PC-3 (cell line): ENCODE results near the gene PARP15. TPM values are rescaled to one million over a fixed set of nuclear protein-coding genes. Genes with fewer than 3 reads are reported as not detected.

Experiments used
- ATAC-seq: fragments of 200-7000 bp; cut with Tn5 transposase; 2 replicates; pipeline ENCODE4 v1.9.1; 2020; ENCODE audit warnings: mild to moderate bottlenecking, moderate library complexity
- BruUV-seq: library from RNA; stranded (reverse); fragments of 400-500 nt; replicated peaks from 2 replicates; lab custom pipeline; 2021; lab: Mats Ljungman, UMichigan
- CTCF ChIA-PET: fragments of 300-600 bp; sonication (Branson Sonifier 250); formaldehyde crosslinking; loops from one replicate; lab custom pipeline; 2022; ENCODE audit warnings: antibody characterized with exemption; lab: Charles Lee
- POLR2A ChIA-PET: fragments of 300-600 bp; sonication (Branson Sonifier 250); formaldehyde crosslinking; loops from one replicate; lab custom pipeline; 2022; ENCODE audit warnings: antibody characterized with exemption; ENCODE audit not compliant: unreplicated experiment; lab: Charles Lee
- DNase-seq: peaks from one replicate; pipeline ENCODE4 v3.0.0-alpha.2; 2015
- H2AFZ ChIP-seq: fragments of 300-600 bp; sonication (generic); 2 replicates; pipeline ENCODE4 v1.6.0; 2016; ENCODE audit warnings: antibody characterized with exemption, low read length
- H3F3A ChIP-seq: fragments of 300-600 bp; sonication (generic); one replicate; pipeline ENCODE4 v1.6.0; 2017; ENCODE audit warnings: antibody characterized with exemption, low read length, control low read depth, mild to moderate bottlenecking; ENCODE audit not compliant: unreplicated experiment
- H3K27ac ChIP-seq: fragments of 300-600 bp; sonication (generic); 2 replicates; pipeline ENCODE4 v1.5.1; 2016; ENCODE audit warnings: mild to moderate bottlenecking, low read length
- H3K27me3 ChIP-seq: fragments of 300-600 bp; sonication (generic); 2 replicates; pipeline ENCODE4 v1.6.1; 2016; ENCODE audit warnings: low read length, mixed read lengths
- H3K36me3 ChIP-seq: fragments of 300-600 bp; sonication (generic); 2 replicates; pipeline ENCODE4 v1.6.1; 2016; ENCODE audit warnings: low read depth, mixed run types, low read length, mixed read lengths
- H3K4me1 ChIP-seq: fragments of 300-600 bp; sonication (generic); 2 replicates; pipeline ENCODE4 v1.5.1; 2016; ENCODE audit warnings: low read length; ENCODE audit not compliant: insufficient read depth
- H3K4me2 ChIP-seq: fragments of 300-600 bp; sonication (generic); 2 replicates; pipeline ENCODE4 v1.6.0; 2016; ENCODE audit warnings: low read length
- H3K4me3 ChIP-seq: fragments of 300-600 bp; sonication (generic); 2 replicates; pipeline ENCODE4 v1.5.1; 2016; ENCODE audit warnings: mild to moderate bottlenecking, low read length, mixed read lengths
- H3K79me2 ChIP-seq: fragments of 300-600 bp; sonication (generic); 2 replicates; pipeline ENCODE4 v1.6.1; 2017; ENCODE audit warnings: low read length, mixed read lengths
- H3K9ac ChIP-seq: fragments of 300-600 bp; sonication (generic); 2 replicates; pipeline ENCODE4 v1.6.0; 2016; ENCODE audit warnings: mild to moderate bottlenecking, low read length
- H3K9me2 ChIP-seq: fragments of 300-600 bp; sonication (generic); replicated peaks from 2 replicates; pipeline ENCODE4 v1.6.1; 2016; ENCODE audit warnings: mixed run types, low read length, mixed read lengths
- H3K9me3 ChIP-seq: fragments of 300-600 bp; sonication (generic); 2 replicates; pipeline ENCODE4 v1.6.1; 2016; ENCODE audit warnings: low read length, mixed read lengths
- H4K20me1 ChIP-seq: fragments of 300-600 bp; sonication (generic); 2 replicates; pipeline ENCODE4 v1.6.1; 2016; ENCODE audit warnings: low read length, mixed read lengths
- CTCF ChIP-seq: fragments of 300-600 bp; sonication (generic); conservative IDR thresholded peaks from 2 replicates; pipeline ENCODE4 v1.5.1; 2017; ENCODE audit warnings: antibody characterized with exemption, low read depth, mild to moderate bottlenecking, low read length
- EZH2 ChIP-seq: fragments of 300-600 bp; sonication (generic); IDR thresholded peaks from one replicate; pipeline ENCODE4 v1.6.1; 2017; ENCODE audit warnings: antibody characterized with exemption, mild to moderate bottlenecking, low read length; ENCODE audit not compliant: unreplicated experiment
- EZH2phosphoT487 ChIP-seq: fragments of 300-600 bp; sonication (generic); IDR thresholded peaks from 2 replicates; pipeline ENCODE4 v1.6.1; 2018; ENCODE audit warnings: mild to moderate bottlenecking, antibody characterized with exemption, low read length, borderline replicate concordance
- intact Hi-C: fragments of 100-400 bp; cut with micrococcal nuclease; formaldehyde crosslinking; loops from 2 replicates; pipeline ENCODE4 v1.9.0; 2023
- total RNA-seq: library from RNA; depleted of rRNA; stranded (reverse); fragments of >200 nt; gene quantifications from 2 replicates; pipeline ENCODE4 v1.2.3, GENCODE V29; 2014

PARP15 gene
- total RNA-seq, 1 experiment from 2014 or later = not detected

GRCh38 chr3:122635789-122636188, 58.3 kb downstream of the PARP15 start:
- TF ChIP-seq EZH2phosphoT487 (no peak), EZH2 (no peak)
- H3K4me3 ChIP-seq = no peak overlapping the region
- peak; percentile 62 for ATAC-seq
- H2AFZ ChIP-seq = peak overlapping the region; percentile 9; the same call in 1 of the 2 replicates
- intact Hi-C loops = no loop called here
- H4K20me1 ChIP-seq = no peaks in the 10 kb centered on the region
- peak; percentile 66 for DNase-seq
- H3F3A ChIP-seq = no peaks in the 10 kb centered on the region
- H3K4me2 ChIP-seq = peak overlapping the region; percentile 7; the same call in 1 of the 2 replicates
- POLR2A ChIA-PET = interaction anchor here (0.5 kb wide), 1 partner anchor 33 kb away, joined by 3 read pairs; no protein-coding TSS in a partner anchor
- H3K36me3 ChIP-seq = no peaks in the 10 kb centered on the region
- H3K27ac ChIP-seq = no peak overlapping the region
- no peaks in the 10 kb centered on the region for H3K79me2 ChIP-seq
- CTCF ChIA-PET = no interaction called here
- BruUV-seq = no TSS peak
- H3K27me3 ChIP-seq = no peaks in the 10 kb centered on the region
- no peak overlapping the region for H3K9ac ChIP-seq
- 0 out of 2 replicates have a peak, but pooled peaks cover 7% of the 10 kb centered on the region for H3K4me1 ChIP-seq
- H3K9me2 ChIP-seq = no peaks in the 10 kb centered on the region
- no peaks in the 10 kb centered on the region for H3K9me3 ChIP-seq

- Histone ChIP-seq H3K9me2 (no peaks in the 10 kb centered on the region), H3K4me3 (no peak overlapping the region), H3K4me2 (no peak overlapping the region), H3K9ac (no peak overlapping the region), H3K79me2 (no peaks in the 10 kb centered on the region), H3K27ac (no peak overlapping the region), H2AFZ (no peak overlapping the region), H3K9me3 (no peaks in the 10 kb centered on the region), H3K4me1 (0 out of 2 replicates have a peak, but pooled peaks cover 7% of the 10 kb centered on the region), H3K36me3 (no peaks in the 10 kb centered on the region), H3K27me3 (no peaks in the 10 kb centered on the region), H4K20me1 (no peaks in the 10 kb centered on the region), H3F3A (no peaks in the 10 kb centered on the region)
- POLR2A ChIA-PET = interaction anchor here (0.6 kb wide), 1 partner anchor 44 kb away, joined by 7 read pairs; no protein-coding TSS in a partner anchor
- CTCF ChIA-PET = no interaction called here
- TF ChIP-seq EZH2phosphoT487 (no peak), EZH2 (no peak), CTCF (no peak)
- intact Hi-C loops = no loop called here
- no TSS peak for BruUV-seq
- ATAC-seq = no peak
- no peak for DNase-seq
These were observed 59.2 kb downstream of the PARP15 start for GRCh38 chr3:122636697-122637096.

GRCh38 chr3:122640437-122640999, 63.1 kb downstream of the PARP15 start:
- H4K20me1 ChIP-seq = no peaks in the 10 kb centered on the region
- BruUV-seq = no TSS peak
- no peak overlapping the region for H2AFZ ChIP-seq
- H3F3A ChIP-seq = no peaks in the 10 kb centered on the region
- H3K4me2 ChIP-seq = no peak overlapping the region
- H3K4me3 ChIP-seq = no peak overlapping the region
- POLR2A ChIA-PET = no interaction called here
- H3K27me3 ChIP-seq = no peaks in the 10 kb centered on the region
- H3K9me3 ChIP-seq = no peaks in the 10 kb centered on the region
- H3K9me2 ChIP-seq = no peaks in the 10 kb centered on the region
- H3K36me3 ChIP-seq = no peaks in the 10 kb centered on the region
- CTCF ChIA-PET = no interaction called here
- no peak for DNase-seq
- H3K27ac ChIP-seq = no peak overlapping the region
- no peak for TF ChIP-seq CTCF
- ATAC-seq = no peak
- 0 out of 2 replicates have a peak, but pooled peaks cover 5% of the 10 kb centered on the region for H3K4me1 ChIP-seq
- H3K9ac ChIP-seq = no peak overlapping the region
- H3K79me2 ChIP-seq = no peaks in the 10 kb centered on the region
- intact Hi-C loops = no loop called here
